ENCODE measurements around the gene ACADSB.
A peak's percentile ranks its signal among the peaks of the same experiment; 100 is the strongest.

Gene ACADSB

GRCh38 chr10:123096452-123096851 lies 87.6 kb downstream of the ACADSB start:
- no peak for DNase-seq (ENCODE audit: low spot score)
- CTCF ChIA-PET = interaction anchor here (0.9 kb wide), 1 partner anchor 54 kb away, joined by 3 read pairs; no protein-coding TSS in a partner anchor
- POLR2A ChIA-PET (ENCODE audit: low non-redundant PET) = no interaction called here
- TF ChIP-seq CTCF (conservative IDR thresholded peaks at IDR 0.05; ENCODE audit: low read depth) = no peak
- no peak overlapping the region for H3K27ac ChIP-seq

GRCh38 chr10:123097039-123097438 lies 88.2 kb downstream of the ACADSB start:
- TF ChIP-seq CTCF (conservative IDR thresholded peaks at IDR 0.05; ENCODE audit: low read depth) = no peak
- POLR2A ChIA-PET (ENCODE audit: low non-redundant PET) = no interaction called here
- H3K27ac ChIP-seq = no peak overlapping the region
- no peak for DNase-seq (ENCODE audit: low spot score)
- CTCF ChIA-PET = no interaction called here

GRCh38 chr10:123100030-123100762 lies 91.4 kb downstream of the ACADSB start:
- ChIA-PET POLR2A (ENCODE audit: low non-redundant PET) (no interaction called here), CTCF (interaction anchor here (0.9 kb wide), 1 partner anchor 57 kb away, joined by 3 read pairs; no protein-coding TSS in a partner anchor)
- no peak overlapping the region for H3K27ac ChIP-seq
- DNase-seq (ENCODE audit: low spot score) = peak; percentile 24
- no peak for TF ChIP-seq CTCF (conservative IDR thresholded peaks at IDR 0.05; ENCODE audit: low read depth)

GRCh38 chr10:123101872-123102271 lies 93.1 kb downstream of the ACADSB start:
- no peak for TF ChIP-seq CTCF (conservative IDR thresholded peaks at IDR 0.05; ENCODE audit: low read depth)
- CTCF ChIA-PET = interaction anchor here (0.7 to 0.8 kb wide), 2 partner anchors 30 to 1107 kb away, joined by 5 to 6 read pairs; no protein-coding TSS in a partner anchor
- no peak overlapping the region for H3K27ac ChIP-seq
- DNase-seq (ENCODE audit: low spot score) = no peak
- POLR2A ChIA-PET (ENCODE audit: low non-redundant PET) = no interaction called here

GRCh38 chr10:123102673-123103072 lies 93.9 kb downstream of the ACADSB start:
- ChIA-PET CTCF (interaction anchor here (0.7 to 2.6 kb wide), 3 partner anchors 31 to 1106 kb away, joined by 5 to 6 read pairs (median 6); no protein-coding TSS in a partner anchor), POLR2A (ENCODE audit: low non-redundant PET) (no interaction called here)
- TF ChIP-seq CTCF (conservative IDR thresholded peaks at IDR 0.05; ENCODE audit: low read depth) = no peak
- no peak for DNase-seq (ENCODE audit: low spot score)
- no peak overlapping the region for H3K27ac ChIP-seq

GRCh38 chr10:123103944-123104343 lies 95.1 kb downstream of the ACADSB start:
- no peak overlapping the region for H3K27ac ChIP-seq
- peak; percentile 45 for DNase-seq (ENCODE audit: low spot score)
- no peak for TF ChIP-seq CTCF (conservative IDR thresholded peaks at IDR 0.05; ENCODE audit: low read depth)
- CTCF ChIA-PET = interaction anchor here (0.6 to 2.6 kb wide), 3 partner anchors 60 to 1285 kb away, joined by 3 to 6 read pairs (median 3); no protein-coding TSS in a partner anchor
- POLR2A ChIA-PET (ENCODE audit: low non-redundant PET) = no interaction called here
